ENCODE results near the gene DSG2. TPM values are rescaled to one million over a fixed set of nuclear protein-coding genes. Genes with fewer than 3 reads are reported as not detected.
"Not testable (repeated sequence)": the region's sequence is repeated elsewhere in the genome, so short reads cannot be mapped to it uniquely, and the experiment has no call there.

DSG2 gene
- total RNA-seq, 1 donor from 2014 or later: 1.4 TPM

DNA sequence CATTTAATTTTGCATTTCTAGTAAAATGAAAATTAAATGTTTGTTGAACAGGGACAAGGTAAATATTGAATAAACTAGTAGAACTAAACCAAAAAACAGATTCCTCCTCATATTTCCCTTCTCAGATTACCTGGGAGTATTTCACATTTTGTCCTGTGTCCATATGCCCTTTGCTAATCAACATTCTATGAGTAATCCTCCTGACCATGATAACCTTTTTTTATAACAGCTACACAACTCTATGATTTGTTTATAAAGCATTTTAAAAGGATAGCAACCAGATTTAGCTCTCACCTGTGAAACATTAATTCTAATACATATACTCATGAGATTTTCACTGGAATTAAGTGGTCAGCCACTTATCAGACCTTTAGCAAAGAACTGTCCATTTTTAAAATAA lies 7.1 kb upstream of the DSG2 start:
- Mint-ChIP-seq H3K4me1 (ENCODE audit: low read depth) (no peaks in the 10 kb centered on the region), H3K9me3 (no peaks in the 10 kb centered on the region), H3K27me3 (ENCODE audit: low read depth) (peaks cover 9% of the 10 kb centered on the region), H3K4me3 (ENCODE audit: low read depth) (no peak overlapping the region), H3K27ac (no peak overlapping the region), H3K36me3 (ENCODE audit: low read depth) (no peaks in the 10 kb centered on the region)
- DNase-seq (ENCODE audit: low spot score): no peak
- intact Hi-C loops (cut with micrococcal nuclease): no loop called here

DNA sequence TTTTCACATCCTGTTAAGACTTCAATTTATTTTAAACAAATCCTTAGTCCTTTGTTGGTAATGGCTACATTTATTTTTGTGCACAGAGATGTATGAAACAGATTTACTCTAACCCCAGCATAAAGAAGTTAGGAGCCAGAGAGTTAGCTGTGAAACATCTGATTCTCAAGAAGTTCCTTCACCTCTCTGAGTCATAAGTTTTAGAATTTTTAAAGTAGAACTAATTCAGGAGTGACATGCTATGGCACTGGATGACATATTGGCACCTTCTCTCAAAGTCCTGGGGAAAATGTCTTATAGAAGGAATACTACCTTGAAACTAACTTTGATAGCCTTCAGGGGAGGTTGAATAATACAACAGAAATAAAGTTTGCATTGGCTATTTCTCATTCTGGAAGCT lies 6.4 kb upstream of the DSG2 start:
- no peaks in the 10 kb centered on the region for H3K4me1 Mint-ChIP-seq (ENCODE audit: low read depth)
- DNase-seq (ENCODE audit: low spot score): no peak
- no peak overlapping the region for H3K4me3 Mint-ChIP-seq (ENCODE audit: low read depth)
- no peak overlapping the region for H3K27ac Mint-ChIP-seq
- peaks cover 16% of the 10 kb centered on the region for H3K27me3 Mint-ChIP-seq (ENCODE audit: low read depth)
- H3K36me3 Mint-ChIP-seq (ENCODE audit: low read depth): no peaks in the 10 kb centered on the region
- intact Hi-C loops (cut with micrococcal nuclease): no loop called here
- no peaks in the 10 kb centered on the region for H3K9me3 Mint-ChIP-seq

DNA sequence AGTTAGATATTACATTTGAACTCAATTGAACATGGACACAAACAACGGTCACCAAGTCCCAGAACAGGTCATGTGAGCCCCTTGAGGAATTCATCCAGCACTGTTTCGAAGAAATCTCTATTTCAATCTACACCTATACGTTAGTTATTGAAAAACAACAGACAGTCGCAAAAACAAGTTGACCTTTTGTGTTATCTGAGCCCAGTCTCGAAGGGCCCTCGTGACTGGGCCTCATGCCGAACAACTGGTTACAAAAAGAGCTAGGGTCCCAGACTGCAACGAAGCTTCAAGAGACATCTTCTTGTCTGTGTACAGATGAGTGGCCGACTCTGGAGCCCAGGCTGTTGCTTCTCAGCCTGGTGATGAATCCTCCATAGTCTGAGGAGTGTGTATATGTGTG lies 5.3 kb upstream of the DSG2 start:
- intact Hi-C loops (cut with micrococcal nuclease): no loop called here
- Mint-ChIP-seq H3K27me3 (ENCODE audit: low read depth) (peaks cover 25% of the 10 kb centered on the region), H3K4me3 (ENCODE audit: low read depth) (no peak overlapping the region), H3K4me1 (ENCODE audit: low read depth) (no peaks in the 10 kb centered on the region), H3K36me3 (ENCODE audit: low read depth) (no peaks in the 10 kb centered on the region), H3K9me3 (no peaks in the 10 kb centered on the region), H3K27ac (no peak overlapping the region)
- DNase-seq (ENCODE audit: low spot score): no peak

DNA sequence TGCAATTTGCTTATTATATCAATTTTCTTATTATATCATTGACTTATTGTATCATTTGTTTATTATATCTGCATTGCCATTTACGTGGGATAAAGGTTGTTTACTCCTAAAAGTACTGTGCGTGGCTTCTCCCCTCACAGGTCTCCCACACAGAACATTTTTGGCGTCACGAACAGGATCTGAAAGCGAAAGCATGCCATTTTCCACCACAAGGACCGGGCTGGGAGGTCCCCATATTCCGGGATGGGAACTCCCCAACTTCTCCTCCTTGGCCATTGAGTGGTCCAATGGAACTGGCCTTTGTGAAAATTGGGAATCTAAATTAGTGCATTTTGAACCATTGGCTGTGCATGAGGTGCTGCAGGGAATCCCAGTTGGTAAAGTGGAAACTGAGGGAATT lies 4.8 kb upstream of the DSG2 start:
- Mint-ChIP-seq H3K27ac (no peak overlapping the region), H3K27me3 (ENCODE audit: low read depth) (peaks cover 25% of the 10 kb centered on the region), H3K4me1 (ENCODE audit: low read depth) (no peaks in the 10 kb centered on the region), H3K9me3 (no peaks in the 10 kb centered on the region), H3K36me3 (ENCODE audit: low read depth) (no peaks in the 10 kb centered on the region), H3K4me3 (ENCODE audit: low read depth) (no peak overlapping the region)
- intact Hi-C loops (cut with micrococcal nuclease): no loop called here
- DNase-seq (ENCODE audit: low spot score): no peak

DNA sequence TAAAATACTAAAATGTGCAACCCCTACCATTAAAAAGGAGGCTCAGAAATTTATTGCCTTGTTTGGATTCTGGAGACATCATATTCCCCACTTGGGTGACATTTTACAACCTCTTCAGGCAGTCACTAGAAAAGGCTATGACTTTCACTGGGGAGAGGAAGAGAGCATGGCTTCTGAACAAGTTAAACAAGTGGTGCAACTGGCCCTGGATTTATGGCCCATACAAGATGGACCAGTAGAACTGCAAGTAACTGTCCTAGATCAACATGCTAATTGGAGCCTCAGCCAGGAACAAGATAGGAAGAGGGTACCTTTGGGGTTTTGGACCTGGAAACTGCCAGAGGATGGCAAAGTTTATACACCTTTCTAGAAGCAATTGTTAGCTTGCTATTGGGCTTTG lies 4.0 kb upstream of the DSG2 start:
- Mint-ChIP-seq H3K27ac (no peak overlapping the region), H3K4me3 (ENCODE audit: low read depth) (no peak overlapping the region), H3K27me3 (ENCODE audit: low read depth) (peaks cover 30% of the 10 kb centered on the region), H3K36me3 (ENCODE audit: low read depth) (no peaks in the 10 kb centered on the region), H3K9me3 (no peaks in the 10 kb centered on the region), H3K4me1 (ENCODE audit: low read depth) (peaks cover 4% of the 10 kb centered on the region)
- intact Hi-C loops (cut with micrococcal nuclease): no loop called here
- no peak for DNase-seq (ENCODE audit: low spot score)

DNA sequence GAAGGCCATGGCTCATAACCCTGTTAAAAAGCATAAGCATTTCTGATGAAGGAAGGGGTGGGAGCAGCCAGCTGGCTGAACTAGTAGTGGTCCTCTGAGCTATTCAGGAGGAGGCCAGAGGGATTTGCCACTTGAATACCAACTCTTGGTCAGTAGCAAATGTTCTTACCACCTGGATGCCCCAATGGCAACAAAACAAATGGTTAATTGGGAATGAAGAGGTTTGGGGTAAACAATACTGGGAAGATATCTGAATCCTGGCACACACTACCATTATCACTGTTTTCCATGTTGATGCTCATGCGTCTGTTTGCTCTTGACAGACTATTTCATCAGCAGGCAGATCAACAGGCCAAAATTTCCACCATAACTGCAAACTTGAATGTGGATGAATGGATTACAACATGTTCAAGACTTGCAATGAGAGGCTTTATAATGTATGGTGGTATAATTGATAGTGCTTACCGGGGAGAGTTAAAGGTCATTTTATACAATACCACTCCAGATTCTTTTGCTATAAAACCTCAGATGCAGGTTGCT lies 3.2 kb upstream of the DSG2 start:
- H3K27ac Mint-ChIP-seq; H3K4me3 Mint-ChIP-seq (ENCODE audit: low read depth); intact Hi-C loops (cut with micrococcal nuclease); H3K9me3 Mint-ChIP-seq; H3K36me3 Mint-ChIP-seq (ENCODE audit: low read depth); H3K4me1 Mint-ChIP-seq (ENCODE audit: low read depth); DNase-seq (ENCODE audit: low spot score): not testable (repeated sequence)
- H3K27me3 Mint-ChIP-seq (ENCODE audit: low read depth): peaks cover 35% of the 10 kb centered on the region

DNA sequence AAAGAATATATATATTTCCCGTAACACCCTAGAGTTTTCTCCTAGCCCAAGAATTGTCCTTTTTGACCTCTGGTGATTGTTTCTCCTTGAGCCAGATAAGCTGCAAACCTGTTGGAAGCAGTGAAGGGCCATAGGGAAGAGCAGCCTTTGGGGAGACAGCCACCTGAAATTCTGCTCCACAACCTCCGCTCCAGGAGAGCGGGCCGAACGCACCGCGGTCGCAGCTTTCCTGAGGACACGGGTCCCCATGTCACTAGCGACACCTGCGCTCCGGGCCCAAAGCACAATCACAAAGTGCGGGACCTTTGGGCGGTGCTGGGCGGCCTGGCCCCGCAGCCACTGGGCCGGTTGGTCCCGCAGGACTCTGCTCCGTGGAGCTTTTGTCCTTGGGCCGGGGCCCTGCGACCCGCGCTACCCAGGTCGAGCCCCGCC lies 557 bp upstream of the DSG2 start:
- DNase-seq (ENCODE audit: low spot score): no peak
- peaks cover 7% of the 10 kb centered on the region for H3K4me1 Mint-ChIP-seq (ENCODE audit: low read depth)
- H3K36me3 Mint-ChIP-seq (ENCODE audit: low read depth): no peaks in the 10 kb centered on the region
- H3K27ac Mint-ChIP-seq: no peak overlapping the region
- no peak overlapping the region for H3K4me3 Mint-ChIP-seq (ENCODE audit: low read depth)
- peaks cover 42% of the 10 kb centered on the region for H3K27me3 Mint-ChIP-seq (ENCODE audit: low read depth)
- H3K9me3 Mint-ChIP-seq: no peaks in the 10 kb centered on the region
- intact Hi-C loops (cut with micrococcal nuclease): no loop called here

DNA sequence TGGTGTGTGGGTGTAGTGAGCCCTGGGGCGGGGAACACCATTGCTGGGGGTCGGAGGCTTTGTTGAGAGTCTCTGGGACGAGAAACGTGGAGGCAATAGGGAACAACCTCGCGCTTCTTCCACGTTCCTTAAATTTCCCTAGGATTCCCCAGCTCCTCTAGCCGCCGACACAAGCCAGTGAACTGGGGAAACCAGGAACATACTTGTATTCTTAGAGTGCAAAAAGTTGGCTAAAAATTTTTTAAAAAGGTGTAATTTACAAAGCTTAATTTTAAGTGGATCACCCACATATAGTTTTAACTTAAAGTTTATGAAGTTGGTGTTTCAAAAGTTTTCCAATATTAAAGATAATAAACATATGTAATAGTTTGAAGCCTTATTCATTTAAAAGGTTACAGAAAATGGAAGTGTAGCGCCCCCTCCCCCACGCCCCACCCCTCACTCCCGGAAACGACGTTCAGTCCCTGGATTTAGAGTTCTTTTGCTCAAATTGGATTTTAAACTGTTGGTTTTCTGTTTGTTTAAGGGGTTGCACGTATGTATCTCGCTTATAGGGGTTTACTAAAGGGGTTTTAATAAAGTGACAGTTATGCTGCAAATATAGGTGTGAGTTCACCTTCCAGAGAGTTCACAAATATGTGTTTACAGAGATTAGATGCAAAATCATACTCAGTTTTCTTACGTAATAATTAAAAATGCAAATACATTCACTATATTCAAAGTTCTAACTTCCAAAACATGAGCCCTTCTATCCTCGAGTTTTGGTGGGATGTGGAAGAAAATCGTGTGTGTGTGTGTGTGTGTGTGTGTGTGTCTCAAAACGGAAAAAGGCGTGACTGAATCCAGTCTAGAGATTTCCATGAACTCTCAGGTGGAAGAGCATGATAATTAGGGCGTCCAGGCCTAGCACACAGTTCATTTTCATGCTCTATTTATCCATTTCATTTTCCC lies 872 bp downstream of the DSG2 start:
- Mint-ChIP-seq H3K4me3 (ENCODE audit: low read depth) (peak overlapping the region; percentile 76), H3K36me3 (ENCODE audit: low read depth) (no peaks in the 10 kb centered on the region), H3K9me3 (no peaks in the 10 kb centered on the region), H3K4me1 (ENCODE audit: low read depth) (peaks cover 7% of the 10 kb centered on the region), H3K27me3 (ENCODE audit: low read depth) (peaks cover 42% of the 10 kb centered on the region), H3K27ac (no peak overlapping the region)
- intact Hi-C loops (cut with micrococcal nuclease): no loop called here
- DNase-seq (ENCODE audit: low spot score): no peak

DNA sequence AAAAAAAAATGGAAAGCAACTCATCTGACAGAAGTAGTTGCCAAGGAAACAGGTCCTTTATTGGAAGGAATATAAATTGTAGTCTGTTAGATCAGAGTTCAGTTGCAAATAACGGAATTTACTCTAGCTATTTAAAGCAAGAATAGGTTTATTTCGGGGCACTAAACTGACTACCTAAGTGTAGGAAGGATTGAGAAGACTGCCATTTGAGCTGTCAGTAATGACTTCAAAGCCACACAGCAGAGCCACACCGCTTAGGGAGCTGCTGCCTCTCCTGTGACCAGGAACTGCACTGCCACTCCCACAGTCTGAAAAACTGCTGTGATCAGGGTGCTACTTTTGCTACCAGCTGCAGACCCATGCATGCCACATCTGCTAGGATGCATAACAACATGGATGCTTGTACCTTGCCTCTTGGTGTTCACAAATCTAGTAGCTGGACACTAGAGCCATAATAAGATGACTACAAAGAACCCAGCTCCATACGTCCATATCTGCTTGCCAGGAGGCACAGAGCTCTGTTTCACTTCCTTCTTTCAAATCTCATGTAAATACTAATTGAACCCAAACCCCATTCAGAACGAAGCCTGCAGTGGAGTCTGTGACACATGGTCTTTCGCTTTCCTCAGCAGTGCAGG lies 2.2 kb downstream of the DSG2 start:
- H3K36me3 Mint-ChIP-seq (ENCODE audit: low read depth): no peaks in the 10 kb centered on the region
- no peak overlapping the region for H3K27ac Mint-ChIP-seq
- no peaks in the 10 kb centered on the region for H3K9me3 Mint-ChIP-seq
- peaks cover 40% of the 10 kb centered on the region for H3K27me3 Mint-ChIP-seq (ENCODE audit: low read depth)
- peaks cover 7% of the 10 kb centered on the region for H3K4me1 Mint-ChIP-seq (ENCODE audit: low read depth)
- no peak overlapping the region for H3K4me3 Mint-ChIP-seq (ENCODE audit: low read depth)
- no peak for DNase-seq (ENCODE audit: low spot score)
- intact Hi-C loops (cut with micrococcal nuclease): no loop called here

DNA sequence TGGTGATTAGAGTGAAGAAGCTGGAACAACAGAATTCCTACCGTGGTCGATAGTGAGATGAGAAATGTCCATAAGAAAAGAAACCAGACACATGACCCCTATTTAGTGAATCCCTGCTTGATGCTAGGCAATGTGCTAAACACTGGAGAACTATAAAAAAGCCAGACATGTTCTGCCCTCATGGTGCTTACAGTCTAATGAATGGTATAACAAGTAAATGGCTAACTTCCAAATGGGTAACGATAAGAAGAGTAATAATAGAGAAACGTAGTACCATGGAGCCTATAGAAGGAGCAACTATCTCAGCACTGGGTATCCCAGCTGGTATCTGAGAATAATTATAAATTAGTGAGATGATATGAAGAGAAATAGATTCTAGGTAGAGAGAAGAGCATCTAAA lies 5.0 kb downstream of the DSG2 start:
- no peak overlapping the region for H3K4me3 Mint-ChIP-seq (ENCODE audit: low read depth)
- H3K27me3 Mint-ChIP-seq (ENCODE audit: low read depth): peaks cover 19% of the 10 kb centered on the region
- no peaks in the 10 kb centered on the region for H3K36me3 Mint-ChIP-seq (ENCODE audit: low read depth)
- H3K4me1 Mint-ChIP-seq (ENCODE audit: low read depth): peaks cover 7% of the 10 kb centered on the region
- no peak overlapping the region for H3K27ac Mint-ChIP-seq
- intact Hi-C loops (cut with micrococcal nuclease): no loop called here
- H3K9me3 Mint-ChIP-seq: no peaks in the 10 kb centered on the region
- DNase-seq (ENCODE audit: low spot score): no peak

DNA sequence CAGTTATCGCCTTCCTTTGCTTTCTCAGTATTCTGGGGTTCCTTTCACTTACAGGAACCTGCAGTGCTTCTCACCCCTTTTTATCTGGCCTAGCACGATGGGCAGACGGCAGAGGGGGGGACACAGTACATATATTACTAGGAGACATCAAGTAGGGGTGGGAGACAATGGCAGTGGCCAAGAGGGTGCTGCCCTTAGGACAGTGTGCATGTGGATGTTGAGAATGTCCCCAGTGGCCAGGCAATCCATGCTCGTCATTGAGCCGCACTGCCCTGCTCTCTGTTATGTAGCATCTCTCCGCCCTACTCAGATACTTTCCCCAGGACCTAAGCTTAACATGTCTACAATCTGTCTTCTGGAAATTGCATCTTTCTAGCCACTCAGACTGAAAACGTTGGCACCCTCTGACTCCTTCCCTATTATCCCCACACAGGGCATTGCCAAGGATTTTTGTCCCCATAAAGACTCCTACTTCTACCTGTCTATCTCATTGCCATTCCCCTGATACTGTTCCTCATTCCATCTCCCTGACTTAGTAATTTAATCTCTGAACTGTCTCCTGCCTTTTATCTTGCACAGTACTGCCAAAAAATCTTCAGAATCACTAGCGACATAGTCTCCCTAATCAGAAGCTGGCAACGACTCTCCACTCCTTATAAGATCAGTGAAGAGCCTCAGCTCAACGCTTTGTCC lies 6.6 kb downstream of the DSG2 start:
- H3K9me3 Mint-ChIP-seq: no peaks in the 10 kb centered on the region
- H3K36me3 Mint-ChIP-seq (ENCODE audit: low read depth): no peaks in the 10 kb centered on the region
- H3K4me1 Mint-ChIP-seq (ENCODE audit: low read depth): no peaks in the 10 kb centered on the region

DNA sequence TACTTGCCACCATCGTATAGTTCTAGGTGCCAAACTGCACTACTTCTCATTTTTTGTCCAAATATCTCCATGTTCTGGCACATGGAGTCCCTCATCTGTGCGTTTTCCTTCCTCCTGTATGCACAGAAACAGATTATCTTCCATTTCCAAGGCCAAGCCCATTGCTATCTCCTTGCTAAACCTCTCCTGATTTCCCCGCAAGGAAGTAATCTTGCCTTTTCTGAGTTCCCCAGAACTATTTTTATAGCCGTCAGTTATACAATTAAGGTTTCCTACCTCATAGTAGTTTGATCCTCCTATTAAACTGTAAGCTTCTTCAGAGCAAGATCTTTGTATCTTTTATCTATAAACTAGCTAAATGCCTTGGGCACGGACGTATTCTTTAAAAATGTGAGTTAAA lies 7.2 kb downstream of the DSG2 start:
- no peak overlapping the region for H3K27ac Mint-ChIP-seq
- peaks cover 6% of the 10 kb centered on the region for H3K27me3 Mint-ChIP-seq (ENCODE audit: low read depth)
- no peak overlapping the region for H3K4me3 Mint-ChIP-seq (ENCODE audit: low read depth)
- no peak for DNase-seq (ENCODE audit: low spot score)
- intact Hi-C loops (cut with micrococcal nuclease): no loop called here
- H3K9me3 Mint-ChIP-seq: no peaks in the 10 kb centered on the region
- no peaks in the 10 kb centered on the region for H3K4me1 Mint-ChIP-seq (ENCODE audit: low read depth)
- H3K36me3 Mint-ChIP-seq (ENCODE audit: low read depth): no peaks in the 10 kb centered on the region

More for the DNA sequence above, 6.6 kb downstream of the DSG2 start:
- no peak overlapping the region for H3K4me3 Mint-ChIP-seq (ENCODE audit: low read depth)
- intact Hi-C loops (cut with micrococcal nuclease): no loop called here
- DNase-seq (ENCODE audit: low spot score): no peak
- H3K27ac Mint-ChIP-seq: no peak overlapping the region
- H3K27me3 Mint-ChIP-seq (ENCODE audit: low read depth): peaks cover 7% of the 10 kb centered on the region

Measured in activated T-helper 2 cell treated with anti-CD3 and anti-CD28 coated beads, Interferon-gamma antibody, Interleukin-2, Interleukin-4, amounts not matched to agents 10 μg/mL and 5 μg/mL and 100 μg/mL, durations not matched to agents 14 hours and 24 hours and 36 hours (primary cell).